MM.1S (cell line): ENCODE results near the gene FAM114A1.

Experiments used
- DNase-seq: peaks from one replicate; pipeline ENCODE4 v3.0.0-alpha.2; 2015
- H2AFZ ChIP-seq: fragments of 300-600 bp; sonication (generic); 2 replicates; pipeline ENCODE4 v1.6.0; 2016; ENCODE audit warnings: antibody characterized with exemption, low read length
- H3F3A ChIP-seq: fragments of 300-600 bp; sonication (generic); 2 replicates; pipeline ENCODE4 v1.6.1; 2016; ENCODE audit warnings: mild to moderate bottlenecking, antibody characterized with exemption, low read length, moderate library complexity, mixed read lengths; ENCODE audit not compliant: insufficient read depth
- H3K27ac ChIP-seq: fragments of 300-600 bp; sonication (generic); 2 replicates; pipeline ENCODE4 v1.5.1; 2016; ENCODE audit warnings: mild to moderate bottlenecking, low read length
- H3K27me3 ChIP-seq: fragments of 300-600 bp; sonication (generic); replicated peaks from 2 replicates; pipeline ENCODE4 v1.6.0; 2016; ENCODE audit warnings: low read length; ENCODE audit not compliant: insufficient read depth
- H3K36me3 ChIP-seq: fragments of 300-600 bp; sonication (generic); replicated peaks from 2 replicates; pipeline ENCODE4 v1.6.1; 2016; ENCODE audit warnings: mild to moderate bottlenecking, low read length, mixed read lengths; ENCODE audit not compliant: insufficient read depth
- H3K4me1 ChIP-seq: fragments of 300-600 bp; sonication (generic); 2 replicates; pipeline ENCODE4 v1.6.1; 2016; ENCODE audit warnings: low read length, mixed read lengths
- H3K4me2 ChIP-seq: fragments of 300-600 bp; sonication (generic); 2 replicates; pipeline ENCODE4 v1.6.0; 2016; ENCODE audit warnings: low read depth, low read length
- H3K4me3 ChIP-seq: fragments of 300-600 bp; sonication (generic); 2 replicates; pipeline ENCODE4 v1.5.1; 2016; ENCODE audit warnings: low read length, mixed read lengths
- H3K79me2 ChIP-seq: fragments of 300-600 bp; sonication (generic); 2 replicates; pipeline ENCODE4 v1.6.1; 2016; ENCODE audit warnings: mixed run types, low read length, mixed read lengths
- H3K9ac ChIP-seq: fragments of 300-600 bp; sonication (generic); 2 replicates; pipeline ENCODE4 v1.6.1; 2016; ENCODE audit warnings: low read length, mixed read lengths
- H3K9me2 ChIP-seq: fragments of 300-600 bp; sonication (generic); replicated peaks from 2 replicates; pipeline ENCODE4 v1.6.1; 2016; ENCODE audit warnings: mild to moderate bottlenecking, low read length, mixed read lengths; ENCODE audit not compliant: insufficient read depth
- H3K9me3 ChIP-seq: fragments of 300-600 bp; sonication (generic); replicated peaks from 2 replicates; pipeline ENCODE4 v1.6.1; 2016; ENCODE audit warnings: mild to moderate bottlenecking, low read length, mixed read lengths; ENCODE audit not compliant: insufficient read depth
- H4K20me1 ChIP-seq: fragments of 300-600 bp; sonication (generic); 2 replicates; pipeline ENCODE4 v1.6.1; 2016; ENCODE audit warnings: mild to moderate bottlenecking, low read length, moderate library complexity, mixed read lengths; ENCODE audit not compliant: insufficient read depth
- EZH2 ChIP-seq: fragments of 300-600 bp; sonication (generic); optimal IDR thresholded peaks from 2 replicates; pipeline ENCODE3; 2017; ENCODE audit warnings: low read depth, mild to moderate bottlenecking, antibody characterized with exemption, low read length, mixed read lengths
- EZH2phosphoT487 ChIP-seq: fragments of 300-600 bp; sonication (generic); IDR thresholded peaks from 2 replicates; pipeline ENCODE4 v1.6.1; 2018; ENCODE audit warnings: antibody characterized with exemption, low read length
- TF ChIP-seq, protein P1 (sequence below): fragments of 300-600 bp; sonication (generic); IDR thresholded peaks from 2 replicates; pipeline ENCODE4 v1.5.1; 2016; ENCODE audit warnings: antibody characterized with exemption, low read length, mixed read lengths

Gene FAM114A1

DNA sequence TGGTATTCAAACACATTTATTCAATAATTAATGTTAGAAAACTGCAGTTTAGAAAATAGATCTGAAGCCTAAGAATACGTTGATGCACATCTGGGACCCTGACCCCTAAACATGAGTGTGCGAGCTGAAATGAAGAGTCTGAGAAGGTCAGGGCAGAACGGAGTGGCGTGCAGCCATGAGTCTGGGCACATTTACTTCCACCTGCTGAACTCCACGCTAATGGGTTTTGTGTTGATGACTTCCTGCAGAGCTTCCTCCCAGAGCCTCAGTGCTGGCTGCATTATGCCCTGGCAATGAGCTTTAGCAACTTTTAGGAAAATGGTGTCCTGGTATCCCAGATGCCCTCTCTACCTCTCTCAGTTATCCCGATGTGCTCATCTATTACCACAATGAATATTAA, 53.1 kb downstream of the FAM114A1 start:
- Histone ChIP-seq H3K4me2 (no peak overlapping the region), H3K27me3 (no peaks in the 10 kb centered on the region), H3K27ac (no peak overlapping the region), H3F3A (no peaks in the 10 kb centered on the region), H3K4me1 (no peaks in the 10 kb centered on the region), H3K9me3 (no peaks in the 10 kb centered on the region), H4K20me1 (no peaks in the 10 kb centered on the region), H3K36me3 (no peaks in the 10 kb centered on the region), H3K4me3 (no peak overlapping the region), H3K9ac (no peak overlapping the region), H3K9me2 (no peaks in the 10 kb centered on the region), H2AFZ (no peak overlapping the region), H3K79me2 (no peaks in the 10 kb centered on the region)
- TF ChIP-seq EZH2 (no peak), EZH2phosphoT487 (no peak)
- TF ChIP-seq, protein P1, sequence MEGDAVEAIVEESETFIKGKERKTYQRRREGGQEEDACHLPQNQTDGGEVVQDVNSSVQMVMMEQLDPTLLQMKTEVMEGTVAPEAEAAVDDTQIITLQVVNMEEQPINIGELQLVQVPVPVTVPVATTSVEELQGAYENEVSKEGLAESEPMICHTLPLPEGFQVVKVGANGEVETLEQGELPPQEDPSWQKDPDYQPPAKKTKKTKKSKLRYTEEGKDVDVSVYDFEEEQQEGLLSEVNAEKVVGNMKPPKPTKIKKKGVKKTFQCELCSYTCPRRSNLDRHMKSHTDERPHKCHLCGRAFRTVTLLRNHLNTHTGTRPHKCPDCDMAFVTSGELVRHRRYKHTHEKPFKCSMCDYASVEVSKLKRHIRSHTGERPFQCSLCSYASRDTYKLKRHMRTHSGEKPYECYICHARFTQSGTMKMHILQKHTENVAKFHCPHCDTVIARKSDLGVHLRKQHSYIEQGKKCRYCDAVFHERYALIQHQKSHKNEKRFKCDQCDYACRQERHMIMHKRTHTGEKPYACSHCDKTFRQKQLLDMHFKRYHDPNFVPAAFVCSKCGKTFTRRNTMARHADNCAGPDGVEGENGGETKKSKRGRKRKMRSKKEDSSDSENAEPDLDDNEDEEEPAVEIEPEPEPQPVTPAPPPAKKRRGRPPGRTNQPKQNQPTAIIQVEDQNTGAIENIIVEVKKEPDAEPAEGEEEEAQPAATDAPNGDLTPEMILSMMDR: no peak
- no peak for DNase-seq

DNA sequence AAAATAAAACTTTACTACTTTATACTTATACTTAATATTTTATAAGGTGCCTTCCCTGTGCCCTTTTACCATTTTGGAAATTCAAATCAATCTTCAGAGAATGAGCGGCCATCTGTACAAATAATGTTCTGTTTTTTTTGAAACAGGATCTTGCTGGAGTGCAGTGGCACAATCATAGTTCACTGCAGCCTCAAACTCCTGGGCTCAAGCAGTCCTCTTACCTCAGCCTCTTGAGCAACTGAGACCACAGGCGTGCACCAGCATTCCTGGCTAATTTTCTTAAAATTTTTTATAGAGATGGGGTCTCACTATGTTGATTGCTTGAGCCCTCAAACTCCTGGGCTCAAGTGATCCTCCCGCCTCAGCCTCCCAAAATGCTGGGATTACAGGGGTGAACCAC, 53.5 kb downstream of the FAM114A1 start:
- H3K4me1 ChIP-seq: no peaks in the 10 kb centered on the region
- H3K9me3 ChIP-seq: no peaks in the 10 kb centered on the region
- H3K27ac ChIP-seq: no peak overlapping the region
- H3K9ac ChIP-seq: no peak overlapping the region
- no peak overlapping the region for H3K4me2 ChIP-seq
- H3K79me2 ChIP-seq: no peaks in the 10 kb centered on the region
- no peak overlapping the region for H3K4me3 ChIP-seq
- no peaks in the 10 kb centered on the region for H3K9me2 ChIP-seq
- no peaks in the 10 kb centered on the region for H3F3A ChIP-seq
- H4K20me1 ChIP-seq: no peaks in the 10 kb centered on the region
- no peak for DNase-seq
- no peaks in the 10 kb centered on the region for H3K27me3 ChIP-seq
- H2AFZ ChIP-seq: no peak overlapping the region
- TF ChIP-seq EZH2 (no peak), EZH2phosphoT487 (no peak)
- TF ChIP-seq, protein P1: no peak
- H3K36me3 ChIP-seq: no peaks in the 10 kb centered on the region

DNA sequence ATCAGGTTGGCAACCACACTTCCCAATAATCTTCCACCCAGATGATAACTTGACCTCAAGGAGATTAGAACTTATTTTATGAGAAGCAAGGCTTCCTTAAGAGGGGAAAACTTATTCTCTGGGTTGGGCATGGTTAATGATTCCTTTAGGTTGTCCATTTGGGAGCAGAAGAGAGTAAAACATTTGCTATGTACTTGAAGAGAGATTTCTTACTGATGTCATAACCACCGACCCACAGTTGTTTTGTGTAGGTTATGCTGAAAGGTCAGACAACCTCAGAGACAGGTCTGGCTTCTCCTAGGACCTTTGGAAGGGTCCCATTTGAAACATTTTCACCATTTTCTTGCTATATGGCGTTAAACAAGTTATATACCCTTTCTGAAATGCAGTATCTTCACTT, 56.1 kb downstream of the FAM114A1 start:
- Histone ChIP-seq H3K27me3 (no peaks in the 10 kb centered on the region), H3K4me3 (no peak overlapping the region), H3K9me3 (no peaks in the 10 kb centered on the region), H3K4me2 (no peak overlapping the region), H3K9ac (no peak overlapping the region), H3K79me2 (no peaks in the 10 kb centered on the region), H4K20me1 (no peaks in the 10 kb centered on the region), H3K27ac (no peak overlapping the region), H3K9me2 (no peaks in the 10 kb centered on the region), H3K4me1 (no peaks in the 10 kb centered on the region), H3F3A (no peaks in the 10 kb centered on the region), H3K36me3 (no peaks in the 10 kb centered on the region), H2AFZ (no peak overlapping the region)
- DNase-seq: no peak
- TF ChIP-seq EZH2phosphoT487: no peak
- TF ChIP-seq, protein P1: no peak
- TF ChIP-seq EZH2: no peak
